Panc1 (cell line): ENCODE measurements around the gene BAG1.

ENCODE experiments used
- POLR2AphosphoS5 ChIP-seq: IDR thresholded peaks from 2 replicates; pipeline ENCODE4 v1.6.1; 2012; ENCODE audit warnings: mild to moderate bottlenecking, low read depth, low read length, moderate library complexity
- SIN3A ChIP-seq: IDR thresholded peaks from 2 replicates; pipeline ENCODE4 v1.6.1; 2012; ENCODE audit warnings: low read depth, mild to moderate bottlenecking, low read length, moderate library complexity, borderline replicate concordance; ENCODE audit not compliant: insufficient read depth
- TCF7L2 ChIP-seq: IDR thresholded peaks from 2 replicates; pipeline ENCODE4 v1.6.1; 2011; ENCODE audit warnings: mild to moderate bottlenecking, low read depth, low read length, inconsistent platforms
- TF ChIP-seq, protein P1 (sequence below): fragments of 450-650 bp; IDR thresholded peaks from 2 replicates; pipeline ENCODE4 v1.5.1; 2017; ENCODE audit warnings: mild to moderate bottlenecking
- TF ChIP-seq, protein P2 (sequence below), 2 experiments: IDR thresholded peaks; 2 replicates each; pipeline ENCODE4 v1.6.1; 2011 to 2012; ENCODE audit warnings: low read depth in 2 of 2, control low read depth in 1 of 2, low read length in 1 of 2, mild to moderate bottlenecking in 1 of 2, moderate library complexity in 1 of 2; ENCODE audit not compliant: insufficient read depth in 1 of 2

DNA sequence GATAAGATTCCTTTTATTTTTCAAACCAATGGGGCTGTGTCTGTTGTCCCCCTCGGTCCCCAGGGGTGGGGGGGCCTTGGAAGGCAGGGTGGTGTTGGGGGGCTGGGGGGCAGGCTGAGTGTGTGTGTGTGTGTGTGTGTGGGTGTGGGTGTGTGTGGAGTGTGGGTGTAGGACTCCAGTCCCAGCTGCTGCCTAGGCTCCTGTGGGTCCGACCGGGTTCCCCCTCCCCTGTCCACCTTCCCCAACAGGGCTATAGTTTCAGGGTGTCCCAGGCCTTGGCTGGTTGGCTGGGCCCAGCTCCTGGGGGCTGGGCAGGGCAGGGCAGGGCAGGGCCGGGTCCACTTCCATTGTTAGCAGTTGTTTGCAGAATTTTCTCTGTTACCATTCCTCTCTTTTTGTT, 23.7 kb upstream of the BAG1 start:
- TF ChIP-seq, protein P1, sequence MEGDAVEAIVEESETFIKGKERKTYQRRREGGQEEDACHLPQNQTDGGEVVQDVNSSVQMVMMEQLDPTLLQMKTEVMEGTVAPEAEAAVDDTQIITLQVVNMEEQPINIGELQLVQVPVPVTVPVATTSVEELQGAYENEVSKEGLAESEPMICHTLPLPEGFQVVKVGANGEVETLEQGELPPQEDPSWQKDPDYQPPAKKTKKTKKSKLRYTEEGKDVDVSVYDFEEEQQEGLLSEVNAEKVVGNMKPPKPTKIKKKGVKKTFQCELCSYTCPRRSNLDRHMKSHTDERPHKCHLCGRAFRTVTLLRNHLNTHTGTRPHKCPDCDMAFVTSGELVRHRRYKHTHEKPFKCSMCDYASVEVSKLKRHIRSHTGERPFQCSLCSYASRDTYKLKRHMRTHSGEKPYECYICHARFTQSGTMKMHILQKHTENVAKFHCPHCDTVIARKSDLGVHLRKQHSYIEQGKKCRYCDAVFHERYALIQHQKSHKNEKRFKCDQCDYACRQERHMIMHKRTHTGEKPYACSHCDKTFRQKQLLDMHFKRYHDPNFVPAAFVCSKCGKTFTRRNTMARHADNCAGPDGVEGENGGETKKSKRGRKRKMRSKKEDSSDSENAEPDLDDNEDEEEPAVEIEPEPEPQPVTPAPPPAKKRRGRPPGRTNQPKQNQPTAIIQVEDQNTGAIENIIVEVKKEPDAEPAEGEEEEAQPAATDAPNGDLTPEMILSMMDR, result no peak
- TF ChIP-seq POLR2AphosphoS5, result no peak
- no peak for TF ChIP-seq TCF7L2
- no peak for TF ChIP-seq SIN3A
- TF ChIP-seq, protein P2, sequence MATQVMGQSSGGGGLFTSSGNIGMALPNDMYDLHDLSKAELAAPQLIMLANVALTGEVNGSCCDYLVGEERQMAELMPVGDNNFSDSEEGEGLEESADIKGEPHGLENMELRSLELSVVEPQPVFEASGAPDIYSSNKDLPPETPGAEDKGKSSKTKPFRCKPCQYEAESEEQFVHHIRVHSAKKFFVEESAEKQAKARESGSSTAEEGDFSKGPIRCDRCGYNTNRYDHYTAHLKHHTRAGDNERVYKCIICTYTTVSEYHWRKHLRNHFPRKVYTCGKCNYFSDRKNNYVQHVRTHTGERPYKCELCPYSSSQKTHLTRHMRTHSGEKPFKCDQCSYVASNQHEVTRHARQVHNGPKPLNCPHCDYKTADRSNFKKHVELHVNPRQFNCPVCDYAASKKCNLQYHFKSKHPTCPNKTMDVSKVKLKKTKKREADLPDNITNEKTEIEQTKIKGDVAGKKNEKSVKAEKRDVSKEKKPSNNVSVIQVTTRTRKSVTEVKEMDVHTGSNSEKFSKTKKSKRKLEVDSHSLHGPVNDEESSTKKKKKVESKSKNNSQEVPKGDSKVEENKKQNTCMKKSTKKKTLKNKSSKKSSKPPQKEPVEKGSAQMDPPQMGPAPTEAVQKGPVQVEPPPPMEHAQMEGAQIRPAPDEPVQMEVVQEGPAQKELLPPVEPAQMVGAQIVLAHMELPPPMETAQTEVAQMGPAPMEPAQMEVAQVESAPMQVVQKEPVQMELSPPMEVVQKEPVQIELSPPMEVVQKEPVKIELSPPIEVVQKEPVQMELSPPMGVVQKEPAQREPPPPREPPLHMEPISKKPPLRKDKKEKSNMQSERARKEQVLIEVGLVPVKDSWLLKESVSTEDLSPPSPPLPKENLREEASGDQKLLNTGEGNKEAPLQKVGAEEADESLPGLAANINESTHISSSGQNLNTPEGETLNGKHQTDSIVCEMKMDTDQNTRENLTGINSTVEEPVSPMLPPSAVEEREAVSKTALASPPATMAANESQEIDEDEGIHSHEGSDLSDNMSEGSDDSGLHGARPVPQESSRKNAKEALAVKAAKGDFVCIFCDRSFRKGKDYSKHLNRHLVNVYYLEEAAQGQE (IDR thresholded peaks at IDR 0.05; ENCODE audit: insufficient read depth in 1 of 2, low read depth in 2 of 2, low read length in 1 of 2), result no peak
